GM23338 (cell line): ENCODE measurements around the gene MYO18A. TPM values are rescaled to one million over a fixed set of nuclear protein-coding genes. Genes with fewer than 3 reads are reported as not detected.

Source experiments
- ATAC-seq: fragments of 200-7000 bp; cut with Tn5 transposase; 3 replicates; pipeline ENCODE4 v1.9.1; 2020
- DNase-seq: peaks from one replicate; pipeline ENCODE4 v3.0.0-alpha.2; 2015; ENCODE audit warnings: low spot score
- H2AFZ ChIP-seq: fragments of 200-600 bp; sonication (generic); 2 replicates; pipeline ENCODE4 v1.8.0; 2016; ENCODE audit warnings: antibody characterized with exemption, mild to moderate bottlenecking, moderate library complexity
- H3F3A ChIP-seq: fragments of 200-600 bp; sonication (generic); replicated peaks from 2 replicates; pipeline ENCODE4 v1.8.0; 2017; ENCODE audit warnings: antibody characterized with exemption, mixed run types, low read depth
- H3K27ac ChIP-seq: fragments of 200-600 bp; sonication (generic); 2 replicates; pipeline ENCODE4 v1.6.1; 2016; ENCODE audit warnings: low read depth
- H3K27me3 ChIP-seq: fragments of 200-600 bp; sonication (generic); 2 replicates; pipeline ENCODE4 v1.8.0; 2016; ENCODE audit warnings: mild to moderate bottlenecking, mixed run types, moderate library complexity; ENCODE audit not compliant: insufficient read depth
- H3K36me3 ChIP-seq: fragments of 200-600 bp; sonication (generic); 2 replicates; pipeline ENCODE4 v1.8.0; 2016; ENCODE audit warnings: mild to moderate bottlenecking; ENCODE audit not compliant: insufficient read depth
- H3K4me1 ChIP-seq: fragments of 200-600 bp; sonication (generic); 2 replicates; pipeline ENCODE4 v1.8.0; 2016; ENCODE audit warnings: mild to moderate bottlenecking, moderate library complexity; ENCODE audit not compliant: insufficient read depth
- H3K4me2 ChIP-seq: fragments of 200-600 bp; sonication (generic); 2 replicates; pipeline ENCODE4 v1.7.1; 2017; ENCODE audit warnings: mixed run types
- H3K4me3 ChIP-seq: fragments of 200-600 bp; sonication (generic); 2 replicates; pipeline ENCODE4 v1.6.1; 2016; ENCODE audit warnings: mixed run types
- H3K79me2 ChIP-seq: fragments of 200-600 bp; sonication (generic); replicated peaks from 2 replicates; pipeline ENCODE4 v1.8.0; 2017; ENCODE audit warnings: mild to moderate bottlenecking; ENCODE audit not compliant: insufficient read depth
- H3K9me2 ChIP-seq: fragments of 200-600 bp; sonication (generic); 2 replicates; pipeline ENCODE4 v1.8.0; 2017; ENCODE audit not compliant: insufficient read depth
- H4K20me1 ChIP-seq: fragments of 200-600 bp; sonication (generic); replicated peaks from 2 replicates; pipeline ENCODE4 v1.8.0; 2017; ENCODE audit warnings: mild to moderate bottlenecking; ENCODE audit not compliant: insufficient read depth
- H3K27ac Mint-ChIP-seq: 2 replicates; pipeline ENCODE4 v1.8.0; 2020; ENCODE audit warnings: inconsistent platforms, mild to moderate bottlenecking, moderate library complexity, mixed read lengths
- H3K27me3 Mint-ChIP-seq: 3 replicates; pipeline ENCODE4 v1.8.0; 2022; ENCODE audit warnings: low read depth, mild to moderate bottlenecking, moderate library complexity, mixed read lengths, inconsistent platforms; ENCODE audit not compliant: insufficient read depth, poor library complexity
- H3K36me3 Mint-ChIP-seq: 3 replicates; pipeline ENCODE4 v1.8.0; 2021; ENCODE audit warnings: low read depth, mild to moderate bottlenecking, inconsistent platforms, moderate library complexity, mixed read lengths
- H3K4me1 Mint-ChIP-seq: 3 replicates; pipeline ENCODE4 v1.8.0; 2020; ENCODE audit warnings: mild to moderate bottlenecking, inconsistent platforms, mixed read lengths
- H3K4me3 Mint-ChIP-seq: 3 replicates; pipeline ENCODE4 v1.8.0; 2021; ENCODE audit warnings: moderate library complexity, mild to moderate bottlenecking, inconsistent platforms, mixed read lengths
- H3K9me3 Mint-ChIP-seq: 3 replicates; pipeline ENCODE4 v1.8.0; 2020; ENCODE audit warnings: moderate library complexity, mild to moderate bottlenecking, inconsistent platforms, mixed read lengths
- CREB1 ChIP-seq: fragments of 250-450 bp; sonication (Bioruptor Pico); IDR thresholded peaks from 2 replicates; pipeline ENCODE4 v1.5.0; 2020; ENCODE audit warnings: low read depth, mild to moderate bottlenecking, moderate library complexity
- ETS1 ChIP-seq: IDR thresholded peaks from 2 replicates; pipeline ENCODE4 v1.6.1; 2016; ENCODE audit warnings: antibody characterized with exemption
- EZH2 ChIP-seq: fragments of 200-600 bp; sonication (generic); IDR thresholded peaks from one replicate; pipeline ENCODE4 v1.8.0; 2017; ENCODE audit warnings: antibody characterized with exemption, mild to moderate bottlenecking, low read depth; ENCODE audit not compliant: unreplicated experiment
- EZH2phosphoT487 ChIP-seq: fragments of 200-600 bp; sonication (generic); IDR thresholded peaks from one replicate; pipeline ENCODE4 v1.8.1; 2018; ENCODE audit warnings: antibody characterized with exemption; ENCODE audit not compliant: unreplicated experiment
- NANOG ChIP-seq: IDR thresholded peaks from 2 replicates; pipeline ENCODE4 v1.6.1; 2016; ENCODE audit warnings: antibody characterized with exemption, borderline replicate concordance
- POLR2AphosphoS5 ChIP-seq: IDR thresholded peaks from 2 replicates; pipeline ENCODE4 v1.6.1; 2016; ENCODE audit warnings: antibody characterized with exemption, low read depth
- REST ChIP-seq: IDR thresholded peaks from one replicate; pipeline ENCODE4 v1.6.1; 2018; ENCODE audit warnings: antibody characterized with exemption; ENCODE audit not compliant: unreplicated experiment
- STAT1 ChIP-seq: IDR thresholded peaks from one replicate; pipeline ENCODE4 v1.6.1; 2016; ENCODE audit warnings: antibody characterized with exemption; ENCODE audit not compliant: unreplicated experiment
- ZNF114 ChIP-seq: fragments of 250-450 bp; sonication (Bioruptor Pico); IDR thresholded peaks from 2 replicates; pipeline ENCODE4 v1.5.0; 2020; ENCODE audit warnings: mild to moderate bottlenecking, moderate library complexity
- ZNF331 ChIP-seq: fragments of 250-450 bp; sonication (Bioruptor Pico); IDR thresholded peaks from 2 replicates; pipeline ENCODE4 v1.5.0; 2020; ENCODE audit warnings: low read depth, mild to moderate bottlenecking, moderate library complexity
- ZNF462 ChIP-seq: fragments of 250-450 bp; sonication (Bioruptor Pico); IDR thresholded peaks from 2 replicates; pipeline ENCODE4 v1.5.0; 2020; ENCODE audit warnings: mild to moderate bottlenecking, moderate library complexity
- polyA plus RNA-seq: library from polyadenylated mRNA; unstranded; fragments of >200 nt; fragmentation: Nextera tagmentation; extraction: Ambion mirVana; gene quantifications from 2 replicates; pipeline ENCODE4 v1.2.1, GENCODE V29; 2016
- total RNA-seq: library from RNA; depleted of rRNA; stranded (reverse); fragments of >200 nt; shearing (Covaris generic); gene quantifications from 2 replicates; pipeline ENCODE4 v1.2.3, GENCODE V29; 2014

The MYO18A gene
- total and polyA plus RNA-seq, 2 experiments from 2014 or later: 18.3 to 37.5 TPM

GRCh38 chr17:29194669-29195068, 14.5 kb upstream of the MYO18A start:
- Histone ChIP-seq H3K4me1 (no peaks in the 10 kb centered on the region; the same call in 1 of the 2 replicates), H3K4me3 (no peak overlapping the region), H3K27ac (no peak overlapping the region), H3K4me2 (no peak overlapping the region), H3K27me3 (no peaks in the 10 kb centered on the region), H3K36me3 (no peaks in the 10 kb centered on the region), H3F3A (no peaks in the 10 kb centered on the region), H2AFZ (no peak overlapping the region), H3K79me2 (no peaks in the 10 kb centered on the region), H4K20me1 (no peaks in the 10 kb centered on the region), H3K9me2 (no peaks in the 10 kb centered on the region; the same call in 1 of the 2 replicates)
- no peak for DNase-seq
- no peak for TF ChIP-seq ZNF114 (CRISPR knock-in tag)
- TF ChIP-seq CREB1 (CRISPR knock-in tag): no peak
- no peak for TF ChIP-seq REST
- no peak for TF ChIP-seq EZH2
- no peak for TF ChIP-seq ZNF462 (CRISPR knock-in tag)
- TF ChIP-seq NANOG: no peak
- no peak for TF ChIP-seq STAT1
- no peak for TF ChIP-seq POLR2AphosphoS5
- no peak for TF ChIP-seq EZH2phosphoT487
- TF ChIP-seq ZNF331: no peak
- TF ChIP-seq ETS1: no peak
- Mint-ChIP-seq H3K4me1 (peaks cover 6% of the 10 kb centered on the region; the same call in 2 of the 3 replicates), H3K27ac (no peak overlapping the region), H3K9me3 (no peaks in the 10 kb centered on the region), H3K27me3 (peaks cover 6% of the 10 kb centered on the region), H3K36me3 (no peaks in the 10 kb centered on the region), H3K4me3 (no peak overlapping the region)
- no peak for ATAC-seq
